H1 (cell line): ENCODE data around the gene SLC6A19. TPM values are rescaled to one million over a fixed set of nuclear protein-coding genes. Genes with fewer than 3 reads are reported as not detected.

Source experiments
- CTCF ChIA-PET: fragments of 300-600 bp; sonication (Branson Sonifier 250); formaldehyde crosslinking; loops from one replicate; lab custom pipeline; 2021; ENCODE audit not compliant: partially characterized antibody; lab: Charles Lee
- POLR2A ChIA-PET: fragments of 300-600 bp; sonication (Branson Sonifier 250); formaldehyde crosslinking; loops from one replicate; lab custom pipeline; 2021; ENCODE audit warnings: inconsistent platforms; ENCODE audit not compliant: partially characterized antibody; lab: Charles Lee
- DNase-seq, 2 experiments: peaks; one replicate each; pipeline versions ENCODE4 v3.0.0 to v3.0.0-alpha.2; 2010 to 2022; ENCODE audit warnings: low spot score in 2 of 2, low read depth in 1 of 2, mixed read lengths in 1 of 2
- FAIRE-seq: peaks from 2 replicates; lab custom pipeline; 2011; peaks lifted over from hg19 to GRCh38; lab: Jason Lieb, UNC
- H2AFZ ChIP-seq: 2 replicates; pipeline ENCODE4 v1.8.1; 2012; ENCODE audit warnings: low read length, inconsistent platforms
- H2AK5ac ChIP-seq: 2 replicates; pipeline ENCODE4 v1.6.1; 2013; ENCODE audit warnings: low read depth, low read length
- H2BK120ac ChIP-seq: replicated peaks from 2 replicates; pipeline ENCODE3; 2013; ENCODE audit warnings: low read depth, low read length, inconsistent platforms
- H2BK12ac ChIP-seq: 2 replicates; pipeline ENCODE4 v1.6.1; 2013; ENCODE audit warnings: low read depth, low read length
- H2BK15ac ChIP-seq: 2 replicates; pipeline ENCODE4 v1.6.1; 2013; ENCODE audit warnings: low read length
- H2BK20ac ChIP-seq: 2 replicates; pipeline ENCODE4 v1.6.1; 2013; ENCODE audit warnings: low read length
- H2BK5ac ChIP-seq: 2 replicates; pipeline ENCODE4 v1.6.1; 2013; ENCODE audit warnings: low read depth, low read length
- H3K14ac ChIP-seq: 2 replicates; pipeline ENCODE4 v1.6.1; 2013; ENCODE audit warnings: inconsistent platforms; ENCODE audit not compliant: insufficient read length
- H3K18ac ChIP-seq: 2 replicates; pipeline ENCODE4 v1.6.1; 2013; ENCODE audit warnings: low read length; ENCODE audit errors: extremely low read depth
- H3K23ac ChIP-seq: 2 replicates; pipeline ENCODE4 v1.6.1; 2013; ENCODE audit warnings: inconsistent platforms; ENCODE audit not compliant: insufficient read length
- H3K23me2 ChIP-seq: 2 replicates; pipeline ENCODE4 v1.6.1; 2013; ENCODE audit warnings: low read depth, low read length
- H3K27ac ChIP-seq: 2 replicates; pipeline ENCODE4 v1.6.1; 2011; ENCODE audit warnings: low read depth, low read length, inconsistent platforms
- H3K27me3 ChIP-seq, 4 experiments: replicated peaks in 1 of 4; 1 replicate in 1 of 4; 2 replicates in 3 of 4; pipeline versions ENCODE4 v1.6.1 to v1.8.1; 2011 to 2013; ENCODE audit warnings: low read length in 3 of 4, mild to moderate bottlenecking in 3 of 4, inconsistent platforms in 2 of 4, mixed read lengths in 2 of 4, moderate library complexity in 1 of 4; ENCODE audit not compliant: control insufficient read depth in 3 of 4, insufficient read depth in 3 of 4; ENCODE audit errors: extremely low read depth in 1 of 4
- H3K36me3 ChIP-seq, 4 experiments: 2 replicates each; pipeline versions ENCODE4 v1.6.1 to v1.8.1; 2011 to 2013; ENCODE audit warnings: mild to moderate bottlenecking in 4 of 4, low read length in 3 of 4, moderate library complexity in 2 of 4, control low read depth in 1 of 4, inconsistent platforms in 1 of 4; ENCODE audit not compliant: insufficient read depth in 4 of 4, control insufficient read depth in 2 of 4
- H3K4ac ChIP-seq: replicated peaks from 2 replicates; pipeline ENCODE3; 2013; ENCODE audit warnings: low read length, low read depth, mixed read lengths, inconsistent platforms; ENCODE audit not compliant: insufficient read length
- H3K4me1 ChIP-seq, 4 experiments: replicated peaks in 1 of 4; 1 replicate in 1 of 4; 2 replicates in 3 of 4; pipeline versions ENCODE4 v1.6.1 to v1.8.1; 2011 to 2013; ENCODE audit warnings: low read length in 3 of 4, inconsistent platforms in 2 of 4, mixed read lengths in 1 of 4; ENCODE audit not compliant: insufficient read depth in 4 of 4, control insufficient read depth in 3 of 4
- H3K4me2 ChIP-seq, 2 experiments: 2 replicates each; pipeline versions ENCODE4 v1.6.1 to v1.8.1; 2011 to 2013; ENCODE audit warnings: low read depth in 2 of 2, low read length in 2 of 2, control low read depth in 1 of 2, inconsistent platforms in 1 of 2, mild to moderate bottlenecking in 1 of 2; ENCODE audit not compliant: insufficient read depth in 1 of 2
- H3K4me3 ChIP-seq, 4 experiments: fragments of 200-600, 300-600 bp in 1 of 4; sonication (generic), shearing (Covaris generic), sonication (Bioruptor Twin) in 1 of 4; 2 replicates each; pipeline versions ENCODE4 v1.5.1 to v1.8.1; 2011 to 2016; ENCODE audit warnings: low read length in 4 of 4, low read depth in 3 of 4, control low read depth in 2 of 4, inconsistent platforms in 2 of 4, mild to moderate bottlenecking in 2 of 4, mixed read lengths in 1 of 4, moderate library complexity in 1 of 4; ENCODE audit not compliant: insufficient read depth in 2 of 4; ENCODE audit errors: extremely low read depth in 1 of 4
- H3K56ac ChIP-seq: replicated peaks from 2 replicates; pipeline ENCODE3; 2013; ENCODE audit warnings: low read depth, mild to moderate bottlenecking, mixed read lengths, low read length, inconsistent platforms; ENCODE audit not compliant: insufficient read length
- H3K79me1 ChIP-seq: 2 replicates; pipeline ENCODE4 v1.6.1; 2013; ENCODE audit warnings: low read depth, low read length, control low read depth
- H3K79me2 ChIP-seq, 2 experiments: 2 replicates each; pipeline versions ENCODE4 v1.6.1 to v1.8.1; 2012 to 2013; ENCODE audit warnings: low read length in 2 of 2, mild to moderate bottlenecking in 2 of 2, inconsistent platforms in 1 of 2; ENCODE audit not compliant: insufficient read depth in 2 of 2, control insufficient read depth in 1 of 2
- H3K9ac ChIP-seq, 4 experiments: replicated peaks in 1 of 4; 1 replicate in 1 of 4; 2 replicates in 3 of 4; pipeline versions ENCODE4 v1.6.1 to v1.8.1; 2011 to 2013; ENCODE audit warnings: low read depth in 3 of 4, low read length in 3 of 4, control low read depth in 2 of 4, mild to moderate bottlenecking in 2 of 4, moderate library complexity in 2 of 4, inconsistent platforms in 1 of 4; ENCODE audit errors: extremely low read depth in 1 of 4
- H3K9me3 ChIP-seq, 2 experiments: 2 replicates each; pipeline versions ENCODE4 v1.6.1 to v1.8.1; 2012 to 2013; ENCODE audit warnings: mild to moderate bottlenecking in 2 of 2, moderate library complexity in 2 of 2, control low read depth in 1 of 2, inconsistent platforms in 1 of 2, low read depth in 1 of 2, low read length in 1 of 2, mixed read lengths in 1 of 2; ENCODE audit not compliant: insufficient read depth in 2 of 2
- H4K20me1 ChIP-seq, 2 experiments: replicated peaks in 1 of 2; 2 replicates each; pipeline versions ENCODE3 to v1.8.1; 2011 to 2013; ENCODE audit warnings: inconsistent platforms in 2 of 2, low read length in 2 of 2, mild to moderate bottlenecking in 1 of 2; ENCODE audit not compliant: insufficient read depth in 2 of 2, control insufficient read depth in 1 of 2
- H4K5ac ChIP-seq: 2 replicates; pipeline ENCODE4 v1.6.1; 2013; ENCODE audit warnings: low read length, low read depth, mixed read lengths, inconsistent platforms; ENCODE audit not compliant: insufficient read length
- H4K8ac ChIP-seq: 2 replicates; pipeline ENCODE4 v1.8.0; 2013; ENCODE audit warnings: mild to moderate bottlenecking, moderate library complexity, low read length, inconsistent platforms; ENCODE audit not compliant: insufficient read depth; ENCODE audit errors: extremely low read depth
- H4K91ac ChIP-seq: replicated peaks from 2 replicates; pipeline ENCODE3; 2013; ENCODE audit warnings: low read length, mixed read lengths, inconsistent platforms; ENCODE audit not compliant: insufficient read length
- KDM5A ChIP-seq: fragments of 200-600 bp; IDR thresholded peaks from 2 replicates; pipeline ENCODE4 v1.7.1; 2012; ENCODE audit warnings: mild to moderate bottlenecking, low read length, inconsistent platforms, mixed read lengths
- NRF1 ChIP-seq: IDR thresholded peaks from 2 replicates; pipeline ENCODE4 v1.6.1; 2011; ENCODE audit warnings: mild to moderate bottlenecking, low read depth, low read length, improper control_type of control experiment
- PHF8 ChIP-seq: fragments of 200-600 bp; sonication (generic); conservative IDR thresholded peaks from 2 replicates; pipeline ENCODE4 v1.7.1; 2012; ENCODE audit warnings: low read depth, mild to moderate bottlenecking, inconsistent platforms, low read length, moderate library complexity
- SUZ12 ChIP-seq: fragments of 200-600 bp; sonication (generic); IDR thresholded peaks from 2 replicates; pipeline ENCODE4 v1.6.1; 2012; ENCODE audit warnings: mild to moderate bottlenecking, inconsistent platforms, low read length, moderate library complexity, mixed read lengths
- WGBS, 2 experiments: shearing (Covaris generic) in 1 of 2; methylation state at CpG; one replicate each; pipeline versions ENCODE4 v1.1.6 to v1.1.7; 2013 to 2015; ENCODE audit warnings: low lambda C conversion rate in 2 of 2, mixed read lengths in 2 of 2, inconsistent platforms in 1 of 2, low coverage in 1 of 2, missing lambda C conversion rate in 1 of 2; ENCODE audit not compliant: insufficient replicate concordance in 2 of 2, insufficient coverage in 1 of 2, insufficient read length in 1 of 2; ENCODE audit errors: extremely low coverage in 1 of 2, missing lambda C conversion rate in 1 of 2; 5-methylcytosine and 5-hydroxymethylcytosine counted together
- polyA plus RNA-seq, 7 experiments: library from polyadenylated mRNA; depleted of rRNA in 3 of 7; stranded (reverse) in 5 of 7; unstranded in 2 of 7; fragments of >200 nt in 5 of 7; fragments of 200-250 nt in 2 of 7; gene quantifications; 1 replicate in 5 of 7; 2 replicates in 1 of 7; 4 replicates in 1 of 7; pipeline versions ENCODE4 v1.2.1 to v1.2.3, GENCODE V29; 2011 to 2013; ENCODE audit warnings: missing spikeins in 2 of 7, mixed read lengths in 2 of 7
- total RNA-seq: library from RNA; stranded (reverse); fragmentation: NEBNext Ultra II Directional; extraction: Animal tissue kit (Norgen Biotek cat#: 25700); gene quantifications from 2 replicates; pipeline ENCODE4 v1.2.1, GENCODE V29; 2021
- TF ChIP-seq, protein P1 (sequence below), 3 experiments: IDR thresholded peaks; 1 replicate in 2 of 3; 2 replicates in 1 of 3; pipeline versions ENCODE4 v1.5.1 to v1.6.1; 2011; ENCODE audit warnings: low read length in 3 of 3, mild to moderate bottlenecking in 3 of 3, inconsistent platforms in 2 of 3, low read depth in 1 of 3, moderate library complexity in 1 of 3; ENCODE audit not compliant: insufficient read depth in 1 of 3; ENCODE audit errors: control extremely low read depth in 1 of 3

Gene SLC6A19
- total and polyA plus RNA-seq, 2 of the 8 experiments (the other 6 are each of a cell fraction or from before 2014, with no cell fraction given): 0.02 TPM; not detected in 1

GRCh38 chr5:1209896-1210776, 8.7 kb downstream of the SLC6A19 start:
- no peak overlapping the region for H3K18ac ChIP-seq
- 88% methylated on average over 21 of the region's 21 CpGs; no CpG with 5 or more reads in 1 of the 2 experiments for WGBS, 2 experiments
- FAIRE-seq: no peak

More at GRCh38 chr5:1209896-1210776, 8.7 kb downstream of the SLC6A19 start:
- Histone ChIP-seq H3K4me2 (no peak overlapping the region), H3K9me3 (no peaks in the 10 kb centered on the region; a peak in 1 of 4 replicates), H2BK5ac (no peak overlapping the region), H2BK12ac (no peak overlapping the region), H3K23ac (no peak overlapping the region), H3K4me1 (no peaks in the 10 kb centered on the region; a peak in 1 of 7 replicates), H3K9ac (no peak overlapping the region), H4K5ac (no peak overlapping the region), H2AK5ac (no peak overlapping the region), H3K79me2 (no peaks in the 10 kb centered on the region), H3K27ac (no peak overlapping the region), H2BK120ac (no peak overlapping the region), H3K4ac (no peak overlapping the region), H2AFZ (no peak overlapping the region), H3K14ac (no peak overlapping the region), H2BK20ac (no peak overlapping the region), H3K4me3 (no peak overlapping the region), H2BK15ac (no peak overlapping the region), H4K91ac (no peak overlapping the region), H3K56ac (no peak overlapping the region), H4K20me1 (peaks cover 3 to 6% of the 10 kb centered on the region in 2 experiments), H3K79me1 (no peaks in the 10 kb centered on the region), H3K27me3 (no peaks in the 10 kb centered on the region; a peak in 1 of 7 replicates), H3K36me3 (no peaks in the 10 kb centered on the region), H3K23me2 (no peaks in the 10 kb centered on the region), H4K8ac (no peak overlapping the region; the same call in 1 of the 2 replicates)
- CTCF ChIA-PET: interaction anchor here (0.7 to 1.2 kb wide), 2 partner anchors 25 to 271 kb away, joined by 3 to 5 read pairs; no protein-coding TSS in a partner anchor
- POLR2A ChIA-PET: no interaction called here
- TF ChIP-seq, protein P1, sequence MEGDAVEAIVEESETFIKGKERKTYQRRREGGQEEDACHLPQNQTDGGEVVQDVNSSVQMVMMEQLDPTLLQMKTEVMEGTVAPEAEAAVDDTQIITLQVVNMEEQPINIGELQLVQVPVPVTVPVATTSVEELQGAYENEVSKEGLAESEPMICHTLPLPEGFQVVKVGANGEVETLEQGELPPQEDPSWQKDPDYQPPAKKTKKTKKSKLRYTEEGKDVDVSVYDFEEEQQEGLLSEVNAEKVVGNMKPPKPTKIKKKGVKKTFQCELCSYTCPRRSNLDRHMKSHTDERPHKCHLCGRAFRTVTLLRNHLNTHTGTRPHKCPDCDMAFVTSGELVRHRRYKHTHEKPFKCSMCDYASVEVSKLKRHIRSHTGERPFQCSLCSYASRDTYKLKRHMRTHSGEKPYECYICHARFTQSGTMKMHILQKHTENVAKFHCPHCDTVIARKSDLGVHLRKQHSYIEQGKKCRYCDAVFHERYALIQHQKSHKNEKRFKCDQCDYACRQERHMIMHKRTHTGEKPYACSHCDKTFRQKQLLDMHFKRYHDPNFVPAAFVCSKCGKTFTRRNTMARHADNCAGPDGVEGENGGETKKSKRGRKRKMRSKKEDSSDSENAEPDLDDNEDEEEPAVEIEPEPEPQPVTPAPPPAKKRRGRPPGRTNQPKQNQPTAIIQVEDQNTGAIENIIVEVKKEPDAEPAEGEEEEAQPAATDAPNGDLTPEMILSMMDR (IDR thresholded peaks at IDR 0.05; ENCODE audit: control extremely low read depth in 1 of 3, insufficient read depth in 1 of 3, low read depth in 1 of 3, low read length in 3 of 3): no peak
- no peak for TF ChIP-seq PHF8
- no peak for TF ChIP-seq KDM5A
- no peak for TF ChIP-seq SUZ12
- TF ChIP-seq NRF1: no peak
- DNase-seq: no peak
